OCI-LY7 (cell line): Measurements from ENCODE around the gene AMPH. TPM values are rescaled to one million over a fixed set of nuclear protein-coding genes. Genes with fewer than 3 reads are reported as not detected.

ENCODE experiments used
- BruUV-seq: library from RNA; stranded (reverse); fragments of 400-500 nt; replicated peaks from 2 replicates; lab custom pipeline; 2021; lab: Mats Ljungman, UMichigan
- CTCF ChIA-PET: fragments of 300-600 bp; sonication (Branson Sonifier 250); formaldehyde crosslinking; loops from one replicate; lab custom pipeline; 2022; ENCODE audit warnings: antibody characterized with exemption; ENCODE audit not compliant: unreplicated experiment; lab: Charles Lee
- POLR2A ChIA-PET: fragments of 300-600 bp; sonication (Branson Sonifier 250); formaldehyde crosslinking; loops from one replicate; lab custom pipeline; 2022; ENCODE audit warnings: antibody characterized with exemption; lab: Charles Lee
- DNase-seq: peaks from one replicate; pipeline ENCODE4 v3.0.0-alpha.2; 2015; ENCODE audit warnings: low spot score
- H2AFZ ChIP-seq: fragments of 200-600 bp; sonication (generic), shearing (Covaris generic); 2 replicates; pipeline ENCODE4 v1.6.1; 2014; ENCODE audit warnings: mild to moderate bottlenecking, antibody characterized with exemption, low read length, moderate library complexity
- H3K27ac ChIP-seq: fragments of 200-600 bp; sonication (generic); 2 replicates; pipeline ENCODE4 v1.5.1; 2014; ENCODE audit warnings: mixed run types, low read depth, mild to moderate bottlenecking, moderate library complexity, low read length, inconsistent platforms; ENCODE audit not compliant: poor library complexity, severe bottlenecking
- H3K36me3 ChIP-seq: fragments of 200-600 bp; sonication (generic); 2 replicates; pipeline ENCODE4 v1.6.1; 2014; ENCODE audit warnings: mild to moderate bottlenecking, antibody characterized with exemption, low read length, moderate library complexity, mixed read lengths; ENCODE audit not compliant: insufficient read depth
- H3K4me1 ChIP-seq: fragments of 200-600 bp; sonication (generic); 2 replicates; pipeline ENCODE4 v1.5.1; 2014; ENCODE audit warnings: mild to moderate bottlenecking, low read length; ENCODE audit not compliant: insufficient read depth, poor library complexity, severe bottlenecking
- H3K4me2 ChIP-seq: fragments of 200-600 bp; sonication (generic); 2 replicates; pipeline ENCODE4 v1.6.1; 2014; ENCODE audit warnings: mild to moderate bottlenecking, low read length
- H3K4me3 ChIP-seq: fragments of 200-600 bp; sonication (generic); 2 replicates; pipeline ENCODE4 v1.5.1; 2014; ENCODE audit warnings: mild to moderate bottlenecking, low read depth, low read length; ENCODE audit not compliant: poor library complexity, severe bottlenecking
- H3K79me2 ChIP-seq: fragments of 200-600 bp; sonication (generic); 2 replicates; pipeline ENCODE4 v1.6.1; 2016; ENCODE audit warnings: low read depth, mild to moderate bottlenecking, low read length, moderate library complexity, mixed read lengths; ENCODE audit not compliant: insufficient read depth
- H3K9me2 ChIP-seq: fragments of 200-600 bp; sonication (generic); 2 replicates; pipeline ENCODE4 v1.6.1; 2016; ENCODE audit warnings: mild to moderate bottlenecking, low read length, mixed read lengths; ENCODE audit not compliant: insufficient read depth
- H3K9me3 ChIP-seq: fragments of 200-600 bp; sonication (generic); 2 replicates; pipeline ENCODE4 v1.6.1; 2014; ENCODE audit warnings: mild to moderate bottlenecking, mixed run types, low read length, mixed read lengths
- H4K20me1 ChIP-seq: fragments of 200-600 bp; sonication (generic); 2 replicates; pipeline ENCODE4 v1.6.1; 2014; ENCODE audit warnings: mild to moderate bottlenecking, antibody characterized with exemption, low read length, moderate library complexity, mixed read lengths; ENCODE audit not compliant: insufficient read depth
- CTCF ChIP-seq: fragments of 200-600 bp; sonication (generic); conservative IDR thresholded peaks from 2 replicates; pipeline ENCODE4 v1.5.1; 2014; ENCODE audit warnings: mild to moderate bottlenecking, antibody characterized with exemption, low read length, moderate library complexity, mixed read lengths
- EZH2phosphoT487 ChIP-seq: fragments of 200-600 bp; sonication (generic); IDR thresholded peaks from 2 replicates; pipeline ENCODE4 v1.6.1; 2018; ENCODE audit warnings: low read depth, borderline replicate concordance, mild to moderate bottlenecking, mixed run types, antibody characterized with exemption, low read length, moderate library complexity, mixed read lengths
- intact Hi-C: fragments of 100-400 bp; cut with micrococcal nuclease; formaldehyde crosslinking; loops from one replicate; pipeline ENCODE4 v1.10.0; 2022; ENCODE audit not compliant: unreplicated experiment
- total RNA-seq, 2 experiments: library from RNA; depleted of rRNA in 1 of 2; stranded (reverse); fragments of >200 nt in 1 of 2; shearing (Covaris generic) in 1 of 2; gene quantifications; 2 replicates each; pipeline ENCODE4 v1.2.3, GENCODE V29; 2014 to 2022

AMPH gene
- total RNA-seq, 2 experiments from 2014 or later: not detected

GRCh38 chr7:38655833-38656774 is 24.9 kb upstream of the AMPH start:
- no peak for DNase-seq
- Histone ChIP-seq H3K4me3 (no peak overlapping the region), H4K20me1 (no peaks in the 10 kb centered on the region), H3K9me2 (no peaks in the 10 kb centered on the region), H3K79me2 (no peaks in the 10 kb centered on the region), H3K4me2 (no peak overlapping the region), H3K9me3 (no peaks in the 10 kb centered on the region), H3K27ac (no peak overlapping the region), H3K4me1 (no peaks in the 10 kb centered on the region), H3K36me3 (no peaks in the 10 kb centered on the region), H2AFZ (no peak overlapping the region)
- intact Hi-C loops: no loop called here
- BruUV-seq: no TSS peak
- ChIA-PET CTCF (interaction anchor here (1.1 kb wide), 1 partner anchor 10 kb away, joined by 3 read pairs; no protein-coding TSS in a partner anchor), POLR2A (interaction anchor here (0.6 kb wide), 2 partner anchors 43 to 53 kb away, joined by 3 read pairs; no protein-coding TSS in a partner anchor)
- TF ChIP-seq CTCF: no peak
- TF ChIP-seq EZH2phosphoT487: no peak

GRCh38 chr7:38637957-38638356 is 6.8 kb upstream of the AMPH start:
- intact Hi-C loops: no loop called here
- Histone ChIP-seq H3K4me2 (no peak overlapping the region), H3K36me3 (no peaks in the 10 kb centered on the region), H3K4me1 (no peaks in the 10 kb centered on the region), H3K4me3 (no peak overlapping the region), H3K9me3 (no peaks in the 10 kb centered on the region), H3K27ac (no peak overlapping the region), H3K9me2 (no peaks in the 10 kb centered on the region), H3K79me2 (no peaks in the 10 kb centered on the region), H2AFZ (no peak overlapping the region), H4K20me1 (no peaks in the 10 kb centered on the region)
- DNase-seq: no peak
- BruUV-seq: no TSS peak
- ChIA-PET POLR2A (no interaction called here), CTCF (no interaction called here)
- TF ChIP-seq EZH2phosphoT487 (no peak), CTCF (no peak)

GRCh38 chr7:38632411-38632810 is 1.2 kb upstream of the AMPH start:
- Histone ChIP-seq H3K9me2 (no peaks in the 10 kb centered on the region), H3K4me1 (no peaks in the 10 kb centered on the region), H2AFZ (no peak overlapping the region), H3K4me3 (no peak overlapping the region), H3K9me3 (no peaks in the 10 kb centered on the region), H3K4me2 (no peak overlapping the region), H3K36me3 (no peaks in the 10 kb centered on the region), H3K27ac (no peak overlapping the region), H4K20me1 (no peaks in the 10 kb centered on the region), H3K79me2 (no peaks in the 10 kb centered on the region)
- intact Hi-C loops: no loop called here
- DNase-seq: no peak
- BruUV-seq: no TSS peak
- TF ChIP-seq EZH2phosphoT487: no peak
- TF ChIP-seq CTCF: no peak
- POLR2A ChIA-PET: interaction anchor here (0.6 to 1.3 kb wide), 2 partner anchors 24 to 233 kb away, joined by 3 to 5 read pairs; no protein-coding TSS in a partner anchor
- CTCF ChIA-PET: no interaction called here
